ENCODE measurements around the gene RTL10. TPM values are rescaled to one million over a fixed set of nuclear protein-coding genes. Genes with fewer than 3 reads are reported as not detected.

Gene RTL10
- total RNA-seq, 1 experiment from 2014 or later = 24.4 TPM

GRCh38 chr22:19880786-19881569 lies 26.3 kb upstream of the RTL10 start:
- Histone ChIP-seq H3K23ac (ENCODE audit: insufficient read length, low read depth, low read length) (no peak overlapping the region), H3K4ac (ENCODE audit: low read depth, low read length) (peak overlapping the region; percentile 76), H3K27me3 (ENCODE audit: insufficient read depth, low read length) (no peaks in the 10 kb centered on the region), H4K5ac (ENCODE audit: insufficient read length, low read depth, low read length) (peak overlapping the region; percentile 34), H2BK15ac (ENCODE audit: low read depth, low read length) (no peak overlapping the region), H3K9me3 (ENCODE audit: control insufficient read depth, low read depth, low read length) (no peaks in the 10 kb centered on the region), H2BK5ac (ENCODE audit: insufficient read length, low read length) (peak overlapping the region; percentile 31), H2BK20ac (ENCODE audit: low read depth, low read length, poor library complexity, severe bottlenecking) (no peak overlapping the region), H3K56ac (ENCODE audit: insufficient read length, low read depth, low read length) (no peak overlapping the region), H2AFZ (ENCODE audit: low read length) (no peak overlapping the region), H3K79me2 (ENCODE audit: insufficient read depth, low read length) (no peaks in the 10 kb centered on the region; the same call in 1 of the 2 replicates), H3K27ac (ENCODE audit: insufficient read length, low read depth, low read length) (peak overlapping the region; percentile 80), H2BK12ac (ENCODE audit: insufficient read length, low read depth, low read length) (no peak overlapping the region), H3K14ac (ENCODE audit: insufficient read depth, low read length) (peak overlapping the region; percentile 95), H4K91ac (ENCODE audit: insufficient read length, low read depth, low read length) (peak overlapping the region; percentile 94), H2BK120ac (ENCODE audit: low read depth, low read length, poor library complexity, severe bottlenecking) (peak overlapping the region; percentile 41), H3K79me1 (ENCODE audit: insufficient read depth, low read depth, low read length, poor library complexity, severe bottlenecking) (no peaks in the 10 kb centered on the region), H3K23me2 (ENCODE audit: insufficient read length, low read depth, low read length, poor library complexity, severe bottlenecking) (no peaks in the 10 kb centered on the region), H3K4me2 (ENCODE audit: insufficient read depth, insufficient read length, low read length) (peak overlapping the region; percentile 7), H3K9ac (ENCODE audit: extremely low read depth, insufficient read length, low read length) (peak overlapping the region; percentile 29), H4K20me1 (ENCODE audit: control insufficient read depth, insufficient read depth, insufficient read length) (no peaks in the 10 kb centered on the region), H3K4me1 (ENCODE audit: insufficient read depth, low read length) (peaks cover 2% of the 10 kb centered on the region; the same call in 1 of the 2 replicates), H2AK5ac (ENCODE audit: insufficient read length, low read length) (peak overlapping the region; percentile 72), H3T11ph (ENCODE audit: low read length) (peak overlapping the region; percentile 53), H4K8ac (replicated peaks; ENCODE audit: insufficient read length, low read depth, low read length) (peak overlapping the region; percentile 2), H3K18ac (ENCODE audit: insufficient read length, low read depth, low read length) (peak overlapping the region; percentile 97)
- H3K27me3 Mint-ChIP-seq (ENCODE audit: low read depth) = no peaks in the 10 kb centered on the region
- peak overlapping the region; percentile 47 to 54 for H3K4me3 Mint-ChIP-seq
- WGBS (ENCODE audit: extremely low coverage, insufficient read length, low lambda C conversion rate) = no CpG with 5 or more reads among the region's 27 CpGs
- H3K36me3 Mint-ChIP-seq (ENCODE audit: insufficient read depth in 1 of 3, low read depth in 3 of 3) = no peaks in the 10 kb centered on the region
- peaks cover 31% of the 10 kb centered on the region in 2 experiments for H3K4me1 Mint-ChIP-seq
- no peak for TF ChIP-seq CTCF (conservative IDR thresholded peaks at IDR 0.05)
- H3K27ac Mint-ChIP-seq = peak overlapping the region; percentile 89 to 99 (median 94)
- peak; percentile 98 for DNase-seq
- no peaks in the 10 kb centered on the region for H3K9me3 Mint-ChIP-seq

Measured in H9 (cell line).